Gastroesophageal sphincter (tissue), 3 donors: Measurements from ENCODE around the gene NME7.

ENCODE experiments used
- CTCF ChIP-seq, 4 experiments: fragments of 200-600 bp in 2 of 4; fragments of 450-650 bp in 2 of 4; sonication (generic) in 1 of 4; IDR thresholded peaks; one replicate each; pipeline ENCODE4 v1.5.1; 2017 to 2019; ENCODE audit warnings: antibody characterized with exemption in 4 of 4, mild to moderate bottlenecking in 2 of 4, moderate library complexity in 2 of 4
- EP300 ChIP-seq: sonication (generic); formaldehyde crosslinking; IDR thresholded peaks from one replicate; pipeline ENCODE4 v1.6.1; 2017; ENCODE audit warnings: antibody characterized with exemption, mild to moderate bottlenecking
- POLR2A ChIP-seq, 2 donors: fragments of 450-650 bp; IDR thresholded peaks; one replicate each; pipeline ENCODE4 v1.6.1; 2017; ENCODE audit warnings: antibody characterized with exemption in 2 of 2, mild to moderate bottlenecking in 2 of 2, moderate library complexity in 1 of 2
- POLR2AphosphoS5 ChIP-seq: sonication (generic); formaldehyde crosslinking; IDR thresholded peaks from one replicate; pipeline ENCODE4 v1.6.1; 2017; ENCODE audit warnings: antibody characterized with exemption

GRCh38 chr1:169245706-169246105 is 121.9 kb downstream of the NME7 start:
- TF ChIP-seq POLR2A (IDR thresholded peaks at IDR 0.05): no peak
- no peak for TF ChIP-seq EP300
- no peak for TF ChIP-seq CTCF (IDR thresholded peaks at IDR 0.05)
- TF ChIP-seq POLR2AphosphoS5: no peak
